Activated CD4-positive, alpha-beta T cell treated with anti-CD3 and anti-CD28 coated beads for 1 hour (primary cell): ENCODE results near the gene CNTNAP2.
"Not testable (repeated sequence)": the region's sequence is repeated elsewhere in the genome, so short reads cannot be mapped to it uniquely, and the experiment has no call there.

Experiments
- DNase-seq: peaks from one replicate; pipeline ENCODE4 v3.0.0-alpha.2; 2020

The CNTNAP2 gene

DNA sequence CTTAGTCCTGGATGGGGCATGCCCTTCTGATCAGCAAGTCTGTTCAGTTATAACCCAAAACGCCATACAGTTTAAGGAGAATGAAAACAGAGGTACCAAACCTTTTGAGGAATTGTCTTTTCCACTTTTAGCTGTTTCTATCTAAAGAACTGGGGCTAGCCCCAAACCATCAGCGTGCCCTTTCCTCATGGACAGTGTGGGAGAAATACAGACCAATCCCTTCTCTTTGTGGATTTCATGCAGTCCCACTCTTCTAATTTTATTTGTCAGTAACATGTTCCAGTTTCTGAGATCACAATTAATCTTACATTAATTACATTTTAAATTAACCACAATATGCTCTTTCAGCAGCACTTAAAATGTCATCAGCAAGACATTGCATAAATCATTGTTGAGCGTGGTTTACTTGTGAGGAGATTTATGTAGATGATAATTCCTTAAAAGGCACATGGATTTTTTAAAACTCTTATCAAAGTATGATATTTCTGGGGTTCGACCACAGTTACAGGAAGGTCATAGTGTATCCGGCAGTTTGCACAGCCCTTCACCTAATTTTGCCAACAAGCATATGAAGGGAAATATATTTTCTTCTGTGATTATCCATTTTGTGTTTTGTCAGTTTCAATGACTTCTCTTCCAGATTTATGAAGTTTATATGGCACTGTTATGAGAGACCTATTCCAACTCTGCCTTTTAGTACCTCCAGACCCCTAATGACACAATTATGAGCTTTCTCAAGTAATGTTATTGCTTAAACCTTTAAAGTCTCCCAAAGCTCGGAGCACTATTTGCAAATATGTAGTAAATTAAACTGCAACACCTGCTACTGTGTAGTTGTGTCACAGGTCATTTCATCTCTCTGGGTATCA is 1605.6 kb downstream of the CNTNAP2 start:
- no peak for DNase-seq

DNA sequence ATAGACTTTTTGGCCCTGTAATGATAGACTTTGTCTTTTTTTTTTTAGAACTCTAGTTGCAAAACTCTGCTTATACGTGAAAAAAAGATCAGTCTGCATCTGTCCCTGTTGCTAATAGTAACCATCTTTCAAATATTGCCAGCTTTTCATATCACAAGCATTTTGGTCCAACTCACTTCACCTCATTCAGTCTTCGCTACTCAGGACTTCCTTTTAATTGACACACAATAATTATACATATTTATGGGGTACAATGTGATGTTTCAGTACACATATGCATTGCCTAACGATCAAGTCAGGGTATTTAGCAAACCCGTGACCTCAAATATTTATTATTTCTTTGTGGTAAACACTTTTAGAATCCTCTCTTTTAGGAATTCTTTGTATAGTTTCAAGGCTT is 1606.9 kb downstream of the CNTNAP2 start:
- DNase-seq, result no peak

DNA sequence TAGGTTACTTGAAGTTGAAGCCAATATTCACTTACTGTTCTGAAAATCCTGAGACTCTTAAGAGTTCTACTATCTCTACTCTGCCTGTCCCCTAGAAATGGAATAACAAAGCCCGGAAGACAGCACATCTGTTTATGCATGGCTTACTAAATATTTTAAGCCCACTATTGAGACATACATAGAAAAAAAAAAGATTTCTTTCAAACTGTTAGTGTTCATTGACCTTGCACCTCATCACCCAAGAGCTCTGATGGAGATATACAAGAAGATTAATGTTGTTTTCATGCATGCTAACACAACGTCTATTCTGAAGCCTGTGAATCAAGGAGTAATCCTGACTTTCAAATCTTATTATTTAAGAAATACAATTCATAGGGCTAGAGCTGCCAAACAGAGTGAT is 1614.7 kb downstream of the CNTNAP2 start:
- DNase-seq, result no peak

DNA sequence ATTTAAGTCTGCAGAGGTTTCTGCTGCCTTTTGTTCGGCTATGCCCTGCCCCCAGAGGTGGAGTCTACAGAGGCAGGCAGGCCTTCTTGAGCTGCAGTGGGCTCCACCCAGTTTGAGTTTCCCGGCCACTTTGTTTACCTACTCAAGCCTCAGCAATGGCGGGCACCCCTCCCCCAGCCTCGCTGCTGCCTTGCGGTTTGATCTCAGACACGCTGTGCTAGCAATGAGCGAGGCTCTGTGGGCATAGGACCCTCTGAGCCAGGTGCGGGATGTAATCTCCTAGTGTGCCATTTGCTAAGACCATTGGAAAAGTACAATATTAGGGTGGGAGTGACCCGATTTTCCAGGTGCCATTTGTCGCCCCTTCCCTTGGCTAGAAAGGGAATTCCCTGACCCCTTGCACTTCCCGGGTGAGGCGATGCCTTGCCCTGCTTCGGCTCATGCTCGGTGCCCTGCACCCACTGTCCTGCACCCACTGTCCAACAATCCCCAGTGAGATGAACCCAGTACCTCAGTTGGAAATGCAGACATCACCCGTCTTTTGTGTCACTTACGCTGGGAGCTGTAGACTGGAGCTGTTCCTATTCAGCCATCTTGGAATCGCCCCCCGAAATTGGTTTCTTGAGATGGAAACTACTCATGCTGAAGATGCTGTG is 1621.1 kb downstream of the CNTNAP2 start:
- not testable (repeated sequence) for DNase-seq

DNA sequence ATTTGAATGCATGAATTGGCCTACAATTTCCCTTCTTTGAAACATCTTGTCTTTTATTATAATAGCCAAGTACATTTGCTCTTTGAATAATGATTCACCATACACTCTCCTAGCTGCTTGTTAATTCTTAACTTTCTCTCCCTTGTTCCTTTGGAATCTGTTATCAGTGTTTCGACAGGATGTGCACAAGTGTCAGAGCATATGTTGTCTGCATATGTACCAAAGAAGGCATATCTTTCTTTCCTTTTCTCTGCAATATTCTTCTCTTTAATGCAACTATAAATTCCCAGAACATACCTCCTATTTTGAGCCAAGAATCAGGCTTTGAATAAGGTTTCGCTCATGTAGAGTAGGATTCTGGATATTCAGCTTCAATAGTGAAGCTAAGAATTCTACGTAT is 1625.7 kb downstream of the CNTNAP2 start:
- DNase-seq, result no peak

DNA sequence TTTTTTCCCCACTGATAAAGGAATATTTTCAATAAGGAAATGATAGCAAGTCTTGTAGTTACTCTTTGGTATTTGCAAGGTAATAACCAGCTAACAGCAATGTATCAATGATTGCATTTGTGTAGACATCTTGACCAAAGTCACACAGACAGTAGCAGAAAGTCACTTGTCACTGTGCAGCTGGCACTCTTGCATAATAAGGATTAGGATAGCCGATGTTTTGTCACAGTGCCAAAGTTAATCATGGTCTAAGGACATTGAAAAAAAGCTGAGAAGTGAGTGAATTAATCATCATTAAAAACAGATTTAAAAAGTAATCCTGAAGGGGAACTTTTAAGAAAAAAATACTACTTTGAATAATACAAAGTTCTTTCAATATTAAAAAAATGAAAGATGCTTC is 1639.7 kb downstream of the CNTNAP2 start:
- no peak for DNase-seq

DNA sequence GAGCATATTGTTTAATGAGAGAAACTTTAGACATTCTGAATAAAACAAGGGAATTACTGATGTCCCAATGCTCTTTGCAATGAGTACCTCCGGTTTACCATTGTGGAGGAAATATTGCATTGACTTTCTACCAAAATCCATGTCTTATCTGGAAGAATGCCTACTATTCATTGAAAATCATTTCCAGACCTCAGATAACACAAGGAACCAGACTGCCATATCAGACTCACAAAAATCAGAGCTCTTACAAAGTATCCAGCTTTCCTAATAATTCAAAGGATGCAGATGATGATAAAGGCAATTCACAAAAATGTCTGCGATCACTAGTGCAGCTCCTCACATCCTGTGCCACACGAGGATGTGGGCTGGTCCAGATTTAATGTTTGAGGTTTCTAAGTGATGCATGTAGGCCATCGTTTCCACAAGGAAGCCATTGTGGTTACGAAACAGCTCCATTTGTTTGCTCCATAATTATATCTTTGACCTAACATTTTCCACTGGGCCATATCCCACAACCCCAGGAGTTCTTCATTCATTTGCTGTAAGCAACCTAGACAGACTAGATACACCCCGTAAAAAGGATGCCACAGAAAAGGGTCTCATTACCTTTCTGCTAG is 1642.8 kb downstream of the CNTNAP2 start:
- DNase-seq, result no peak

DNA sequence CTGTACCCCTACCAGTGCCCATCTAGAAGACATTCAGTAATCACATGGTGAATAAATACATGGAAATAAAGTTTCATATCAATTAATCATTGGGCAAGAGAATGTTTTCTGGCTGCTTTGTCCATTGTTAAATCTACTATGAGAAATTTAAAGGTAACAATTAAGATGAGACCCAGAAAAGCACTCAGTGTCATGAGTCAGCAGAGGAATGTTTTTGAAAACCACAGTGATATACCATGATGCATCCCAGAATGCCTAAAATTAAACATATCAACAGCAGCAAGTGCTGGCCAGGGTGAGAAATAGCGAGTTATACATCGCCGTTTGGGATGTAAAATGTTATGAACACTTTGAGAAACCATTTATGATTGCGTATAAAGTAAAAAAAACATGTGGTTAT is 1648.7 kb downstream of the CNTNAP2 start:
- no peak for DNase-seq

DNA sequence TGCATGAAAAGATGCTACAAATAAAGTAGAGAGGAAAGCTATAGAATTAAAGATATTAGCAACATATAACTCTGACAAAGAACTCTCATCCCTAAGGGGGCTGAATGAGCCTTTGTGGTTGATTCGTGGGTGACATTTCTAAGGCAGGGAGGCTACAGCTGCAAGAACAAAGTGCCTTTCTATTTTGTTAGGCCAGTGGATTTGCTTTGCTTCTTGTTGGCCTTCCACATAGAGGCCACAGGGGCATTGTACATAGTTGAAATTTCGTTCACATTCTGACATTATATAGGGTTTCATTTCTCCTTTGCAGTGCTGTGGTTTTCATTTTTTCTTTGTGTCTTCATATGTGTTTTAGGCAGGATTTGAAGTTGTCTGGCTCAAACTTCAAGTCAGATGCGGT is 1654.7 kb downstream of the CNTNAP2 start:
- no peak for DNase-seq

DNA sequence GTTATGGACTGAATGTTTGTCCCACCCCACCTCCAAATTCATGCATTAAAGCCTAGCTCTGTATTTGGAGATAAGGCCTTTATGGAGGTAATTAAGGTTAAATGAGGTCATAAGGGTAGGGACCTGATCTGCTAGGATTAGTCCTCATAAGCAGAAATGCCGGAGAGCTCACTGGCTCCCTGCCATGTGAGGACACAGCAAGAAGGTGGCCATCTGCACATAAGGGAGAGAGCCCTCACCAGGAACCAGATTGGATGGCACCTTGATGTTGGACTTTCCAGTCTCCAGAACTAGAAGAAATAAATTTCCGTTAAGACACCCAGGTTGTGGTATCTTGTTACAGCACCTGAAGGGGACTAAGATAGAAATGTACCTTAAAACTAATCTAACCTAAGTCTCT is 1657.9 kb downstream of the CNTNAP2 start:
- no peak for DNase-seq

DNA sequence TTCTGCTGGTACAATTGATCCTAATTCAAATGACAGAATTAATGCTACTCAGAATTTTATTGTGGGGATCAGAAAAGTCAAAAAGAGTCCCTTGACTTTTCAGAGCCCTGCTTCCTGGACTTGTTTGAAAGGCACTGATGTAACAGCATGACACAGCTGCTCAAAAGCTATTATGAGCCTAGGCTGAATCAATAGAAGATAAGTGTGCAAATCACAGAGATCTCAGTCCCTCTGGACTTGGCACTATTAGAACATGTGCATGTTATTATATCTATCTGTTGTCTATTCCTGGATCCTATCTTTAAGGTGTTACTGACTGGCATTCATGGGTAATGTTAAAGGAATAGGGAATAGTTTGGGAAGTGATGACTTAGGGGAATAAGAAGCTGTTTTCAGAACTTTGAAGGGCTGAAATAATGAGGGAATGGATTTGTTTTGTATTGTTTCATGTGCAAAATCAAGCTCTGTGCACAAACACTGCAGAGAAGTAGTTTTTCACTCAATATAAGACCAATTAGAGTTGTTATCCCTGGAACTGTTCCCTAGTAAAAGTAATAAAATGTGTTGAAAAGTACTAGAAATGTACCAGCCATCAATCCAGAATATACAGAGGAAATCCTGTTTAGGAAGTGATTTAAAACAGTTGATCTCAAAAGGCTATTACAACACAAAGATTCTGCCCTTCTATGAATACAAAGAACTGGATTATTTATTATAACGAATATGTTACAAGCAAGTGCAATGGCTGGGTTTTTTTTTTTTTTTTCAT is 1659.1 kb downstream of the CNTNAP2 start:
- DNase-seq, result no peak

DNA sequence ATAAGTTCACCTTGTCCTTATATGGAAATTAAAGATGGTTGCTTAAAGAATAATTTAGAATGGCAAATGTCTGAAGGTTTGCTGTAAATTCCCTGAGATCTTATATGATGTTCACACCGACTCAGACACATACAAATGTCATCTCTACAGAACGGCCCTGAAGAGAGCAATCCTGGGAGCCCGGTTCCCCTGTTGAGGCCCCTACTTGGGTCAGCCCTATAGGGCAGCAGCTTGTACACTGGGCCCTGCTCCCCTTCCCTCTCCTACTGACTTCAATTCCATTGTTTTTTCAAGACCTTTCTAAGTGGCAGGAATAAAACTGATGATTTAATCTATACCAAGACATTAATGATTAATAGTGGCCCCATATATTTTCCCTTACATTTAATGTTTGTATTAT is 1660.7 kb downstream of the CNTNAP2 start:
- DNase-seq, result no peak

DNA sequence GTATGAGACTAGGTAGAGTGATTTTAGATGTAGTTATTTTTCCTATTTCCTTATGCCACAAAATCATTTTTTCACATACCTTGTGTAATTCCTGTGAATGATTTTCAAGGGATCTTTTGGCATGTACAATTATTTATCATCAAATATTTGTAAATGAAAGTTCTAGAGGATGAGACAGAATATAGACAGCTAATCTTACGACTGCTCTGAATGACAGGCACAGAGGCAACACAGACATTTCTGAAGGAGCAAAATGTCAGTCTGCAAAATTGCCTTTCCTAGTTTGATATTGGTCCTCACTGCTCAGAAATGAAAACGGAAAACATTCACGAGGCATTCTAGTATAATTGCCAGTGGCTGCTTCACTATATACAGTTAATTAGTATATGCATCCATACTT is 1663.3 kb downstream of the CNTNAP2 start:
- no peak for DNase-seq

DNA sequence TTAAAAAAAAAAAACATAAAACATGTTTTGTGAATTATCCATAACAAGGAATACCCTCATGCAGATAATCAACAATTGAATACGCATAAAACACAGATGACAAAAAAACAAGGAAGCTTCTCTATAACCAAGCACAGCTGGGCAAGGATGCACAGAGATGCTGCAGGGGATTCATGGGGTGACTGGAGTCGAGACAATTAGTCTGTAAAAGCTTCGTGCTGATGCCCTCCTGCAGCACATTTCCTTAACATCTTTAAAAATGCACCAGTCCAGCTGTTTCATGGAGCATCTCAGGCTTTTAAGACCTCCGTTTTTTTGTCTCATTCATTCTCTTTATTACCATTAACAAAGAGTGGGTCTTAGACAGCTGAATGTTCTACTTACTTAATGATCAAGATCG is 1680.0 kb downstream of the CNTNAP2 start:
- no peak for DNase-seq

DNA sequence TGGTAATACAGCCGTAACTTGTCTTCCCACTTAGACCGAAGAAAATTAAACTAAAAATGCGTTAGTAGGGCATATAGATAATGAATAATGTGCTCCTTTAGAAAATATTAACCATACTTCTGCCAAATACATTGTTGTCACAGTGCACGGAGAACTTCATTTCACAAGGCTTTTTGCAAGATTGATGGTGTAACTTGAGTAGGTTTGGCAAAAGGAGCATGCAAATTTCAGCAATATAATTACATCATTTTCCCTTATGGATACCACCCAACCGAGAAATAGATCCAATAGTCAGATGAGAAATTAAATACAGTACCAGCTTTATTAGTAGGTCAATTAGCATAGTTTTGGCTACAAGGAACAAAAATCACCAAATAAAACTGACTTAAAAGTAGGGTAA is 1681.4 kb downstream of the CNTNAP2 start:
- DNase-seq, result no peak

DNA sequence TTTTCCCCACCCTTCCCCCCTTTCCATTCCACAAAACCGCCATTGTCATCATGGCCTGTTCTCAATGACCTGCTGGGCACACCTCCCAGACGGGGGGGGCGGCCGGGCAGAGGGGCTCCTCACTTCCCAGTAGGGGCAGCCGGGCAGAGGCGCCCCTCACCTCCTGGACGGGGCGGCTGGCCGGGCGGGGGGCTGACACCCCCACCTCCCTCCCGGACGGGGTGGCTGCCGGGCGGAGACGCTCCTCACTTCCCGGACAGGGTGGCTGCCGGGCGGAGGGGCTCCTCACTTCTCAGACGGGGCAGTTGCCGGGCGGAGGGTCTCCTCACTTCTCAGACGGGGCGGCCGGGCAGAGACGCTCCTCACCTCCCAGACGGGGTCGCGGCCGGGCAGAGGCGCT is 1685.2 kb downstream of the CNTNAP2 start:
- DNase-seq, result not testable (repeated sequence)

DNA sequence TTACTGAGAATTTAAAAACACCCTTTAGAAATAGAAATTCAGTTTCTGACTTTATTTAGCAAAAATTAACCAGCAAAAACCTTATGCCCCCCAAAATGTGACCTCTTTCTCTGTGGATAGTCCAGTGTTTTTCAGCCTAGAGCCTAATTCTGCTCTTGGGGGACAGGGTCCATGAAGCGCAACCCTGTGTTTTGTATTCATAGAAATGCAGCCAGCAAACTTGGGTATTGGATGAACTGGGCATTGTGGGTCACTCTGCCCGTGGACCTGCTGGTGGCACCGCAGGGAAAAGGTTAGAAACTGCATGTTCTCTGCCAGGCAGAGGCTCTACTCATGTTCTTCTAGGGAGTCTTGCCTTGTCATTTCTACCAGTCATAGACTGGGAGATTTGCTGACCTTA is 1686.5 kb downstream of the CNTNAP2 start:
- DNase-seq, result no peak

DNA sequence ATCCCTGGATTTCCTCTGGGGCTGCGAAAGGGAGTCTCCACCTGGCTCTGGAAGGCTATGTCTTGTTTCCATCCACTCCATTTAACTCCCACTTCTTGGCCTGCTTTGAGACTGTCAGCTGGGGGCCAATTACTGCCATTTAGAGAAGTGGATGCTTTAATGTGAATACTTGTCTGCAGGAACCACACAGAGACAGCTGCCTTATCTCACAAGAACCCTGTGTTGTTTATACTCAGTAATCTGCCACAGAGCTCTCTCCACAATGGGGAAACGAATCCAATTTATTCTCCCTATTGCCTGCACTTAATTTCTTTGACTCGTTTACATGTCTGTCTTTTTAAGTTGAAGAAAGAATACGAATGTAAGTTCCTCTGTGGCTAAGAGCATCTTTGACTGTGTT is 1687.0 kb downstream of the CNTNAP2 start:
- no peak for DNase-seq

DNA sequence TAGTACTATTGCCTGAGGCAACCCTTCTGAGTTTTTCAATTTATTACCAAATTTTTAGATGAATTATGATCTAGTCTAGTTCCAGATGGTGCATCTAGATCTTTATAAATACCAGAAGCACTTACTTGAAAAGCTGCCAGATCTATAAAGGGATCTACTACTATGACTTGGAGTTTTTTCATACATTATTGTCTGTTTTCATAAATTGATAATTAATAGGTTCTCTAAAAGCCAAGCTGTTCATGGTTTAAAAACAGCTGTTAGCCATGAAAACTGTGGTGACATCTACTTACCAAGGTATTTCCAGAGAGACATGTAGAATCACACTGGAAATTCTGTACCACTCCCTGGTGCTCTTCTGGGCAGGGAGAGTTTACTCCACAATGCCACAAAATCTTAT is 1687.4 kb downstream of the CNTNAP2 start:
- no peak for DNase-seq

DNA sequence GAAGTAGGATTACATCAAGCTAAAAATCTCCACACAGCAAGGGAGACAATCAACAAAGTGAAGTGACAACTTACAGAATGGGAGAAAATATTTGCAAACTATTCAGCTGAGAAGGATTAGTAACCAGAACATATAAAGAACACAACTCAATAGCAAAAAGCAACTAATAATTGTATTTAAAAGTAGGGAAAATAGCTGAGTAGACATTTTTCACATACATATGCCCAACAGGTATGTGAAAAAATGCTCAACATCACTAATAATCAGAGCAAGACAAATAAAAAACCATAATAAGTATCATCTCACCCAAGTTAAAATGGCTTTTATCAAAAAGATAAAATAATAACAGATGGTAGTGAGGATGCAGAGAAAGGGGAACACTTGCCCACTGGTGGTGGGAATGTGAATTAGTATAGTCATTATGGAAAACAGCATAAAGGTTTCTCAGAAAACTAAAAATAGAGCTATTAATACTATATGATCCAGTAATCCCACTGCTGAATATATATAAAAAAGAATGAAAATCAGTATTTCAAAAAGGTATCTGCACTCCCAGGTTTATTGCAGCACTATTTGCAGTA is 1689.5 kb downstream of the CNTNAP2 start:
- no peak for DNase-seq

DNA sequence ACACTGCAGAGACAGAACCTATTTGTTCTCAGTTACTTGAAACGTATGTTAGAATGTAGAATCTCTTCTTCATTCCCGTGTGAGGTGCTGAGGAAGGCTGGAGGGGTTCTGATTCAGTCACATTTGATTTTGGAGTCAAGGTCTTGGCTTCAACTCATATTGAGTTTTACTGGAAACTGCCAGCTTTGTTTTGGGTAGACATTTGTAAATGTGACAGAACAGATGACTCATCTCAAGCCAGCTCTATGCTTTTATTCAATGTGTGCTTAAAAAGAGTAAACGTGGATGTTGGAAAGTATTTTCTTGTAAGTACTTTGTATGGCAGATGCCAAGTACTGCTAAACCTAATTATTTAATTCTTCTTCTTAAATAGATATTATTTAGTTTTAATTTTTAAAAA is 1693.2 kb downstream of the CNTNAP2 start:
- DNase-seq, result no peak

DNA sequence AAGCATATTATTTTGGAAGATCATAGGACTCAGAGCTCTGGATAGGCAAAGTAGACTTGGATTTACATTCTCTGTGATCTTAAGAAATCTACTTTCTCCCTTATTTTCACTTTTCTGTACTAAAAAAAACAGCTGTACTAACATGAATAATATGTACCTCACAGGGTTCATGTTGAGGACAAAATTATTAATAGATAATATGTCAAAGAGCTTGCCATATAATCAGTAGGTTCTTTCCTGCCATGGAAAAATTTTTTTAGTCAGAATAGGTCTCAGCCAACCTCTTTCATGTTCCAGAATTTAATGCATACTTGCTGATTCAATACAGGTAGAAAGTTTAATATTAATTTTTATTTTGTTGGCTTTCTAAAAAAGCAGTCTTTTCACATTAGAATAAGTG is 1693.7 kb downstream of the CNTNAP2 start:
- DNase-seq, result no peak

DNA sequence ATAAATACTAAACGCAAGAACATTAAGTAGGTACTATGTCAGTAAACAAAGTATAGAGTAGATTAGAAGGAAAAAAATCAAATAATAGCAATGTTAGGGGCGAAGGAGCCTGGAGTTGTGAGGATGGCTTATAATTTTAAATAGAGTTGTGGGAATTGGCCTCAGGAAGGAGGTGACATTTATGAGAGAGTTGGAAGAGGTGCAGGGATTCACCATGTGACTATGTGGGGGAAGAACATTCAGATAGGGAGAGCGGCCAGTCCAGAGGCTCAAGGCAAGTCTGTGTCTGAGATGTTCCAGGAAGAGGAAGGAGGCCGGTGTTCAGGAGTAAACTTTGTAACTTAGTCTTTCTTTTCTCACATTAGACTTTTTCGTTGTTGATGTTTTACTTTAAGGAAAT is 1695.3 kb downstream of the CNTNAP2 start:
- no peak for DNase-seq
